ENCODE data around the gene WHRN.

Gene WHRN

GRCh38 chr9:114394523-114395333 lies 110.5 kb downstream of the WHRN start:
- no peak for DNase-seq

DNA sequence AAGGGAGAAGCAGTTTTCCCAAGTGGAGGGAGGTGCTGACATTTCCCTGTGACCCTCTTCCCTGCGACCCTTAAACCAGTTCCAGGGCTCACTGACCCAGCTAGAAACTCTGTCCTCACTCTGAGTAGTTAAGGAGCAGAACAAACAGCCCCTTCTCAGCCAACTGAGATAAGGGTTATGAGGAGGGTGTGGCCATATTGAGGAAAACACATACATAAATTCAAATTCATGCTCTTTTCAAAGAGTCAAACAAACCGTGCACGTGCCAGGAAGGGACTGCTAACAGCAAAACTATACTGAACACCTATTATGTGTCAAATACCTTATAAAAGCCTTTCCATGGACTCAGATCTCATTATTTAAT lies 112.5 kb downstream of the WHRN start:
- DNase-seq: no peak

DNA sequence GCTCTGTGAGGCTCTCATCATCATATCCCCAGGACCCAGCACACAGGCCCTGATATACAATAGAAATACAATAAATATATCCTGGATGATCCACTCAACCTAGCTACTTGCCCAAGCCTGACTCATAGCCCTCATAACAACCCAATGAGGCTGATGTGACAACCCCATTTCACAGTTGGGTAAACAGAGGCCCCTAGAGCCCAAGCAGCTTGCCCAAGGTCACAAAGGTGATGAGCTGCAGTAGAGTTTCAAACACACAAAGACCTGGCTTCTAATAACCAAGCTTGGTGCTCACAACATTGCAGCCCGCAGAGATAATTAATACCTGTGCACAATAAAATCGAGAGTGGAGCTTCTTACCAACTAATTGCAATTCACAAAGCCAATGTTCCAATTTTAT lies 114.3 kb downstream of the WHRN start:
- no peak for DNase-seq

- no peak for DNase-seq
These were observed 115.5 kb downstream of the WHRN start for GRCh38 chr9:114389612-114390368.

DNA sequence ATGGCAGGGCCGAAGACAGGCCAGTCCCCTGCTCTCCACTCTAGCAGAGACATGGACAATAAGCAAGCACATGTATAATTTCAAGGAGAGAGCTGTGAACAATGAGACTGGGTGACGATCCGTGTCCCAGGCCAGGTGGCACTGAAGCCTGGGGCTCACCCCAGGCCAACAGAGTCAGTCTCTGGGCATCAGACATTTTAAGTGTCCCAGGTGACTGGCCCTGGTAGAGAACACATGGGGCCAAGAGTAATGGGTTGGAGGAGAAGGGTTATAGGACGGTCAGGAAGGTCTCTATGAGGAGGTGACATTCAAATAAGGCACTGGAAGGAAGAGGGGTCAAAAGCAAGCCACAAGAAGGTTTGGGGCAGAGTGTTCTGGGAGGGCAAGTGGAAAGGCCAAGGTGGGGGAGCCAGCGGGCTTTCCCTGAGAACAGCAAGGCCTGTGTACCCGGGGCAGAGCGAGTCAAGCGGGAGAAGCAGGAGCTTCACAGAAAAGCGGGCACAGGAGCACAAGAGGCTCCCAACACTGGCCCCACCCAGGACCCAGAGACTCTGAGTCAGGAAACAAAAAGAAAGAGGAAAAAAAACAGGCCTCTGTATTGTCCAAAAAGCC lies 116.4 kb downstream of the WHRN start:
- DNase-seq: no peak

- no peak for DNase-seq
These were observed 117.0 kb downstream of the WHRN start for GRCh38 chr9:114388357-114388682.

GRCh38 chr9:114387680-114388356 lies 117.5 kb downstream of the WHRN start, which contains the start of gene AKNA:
Gene AKNA (minus strand): TSS chr9:114387982. CDS start chr9:114381333, 6,649 bp downstream.
- DNase-seq: peak; percentile 57

DNA sequence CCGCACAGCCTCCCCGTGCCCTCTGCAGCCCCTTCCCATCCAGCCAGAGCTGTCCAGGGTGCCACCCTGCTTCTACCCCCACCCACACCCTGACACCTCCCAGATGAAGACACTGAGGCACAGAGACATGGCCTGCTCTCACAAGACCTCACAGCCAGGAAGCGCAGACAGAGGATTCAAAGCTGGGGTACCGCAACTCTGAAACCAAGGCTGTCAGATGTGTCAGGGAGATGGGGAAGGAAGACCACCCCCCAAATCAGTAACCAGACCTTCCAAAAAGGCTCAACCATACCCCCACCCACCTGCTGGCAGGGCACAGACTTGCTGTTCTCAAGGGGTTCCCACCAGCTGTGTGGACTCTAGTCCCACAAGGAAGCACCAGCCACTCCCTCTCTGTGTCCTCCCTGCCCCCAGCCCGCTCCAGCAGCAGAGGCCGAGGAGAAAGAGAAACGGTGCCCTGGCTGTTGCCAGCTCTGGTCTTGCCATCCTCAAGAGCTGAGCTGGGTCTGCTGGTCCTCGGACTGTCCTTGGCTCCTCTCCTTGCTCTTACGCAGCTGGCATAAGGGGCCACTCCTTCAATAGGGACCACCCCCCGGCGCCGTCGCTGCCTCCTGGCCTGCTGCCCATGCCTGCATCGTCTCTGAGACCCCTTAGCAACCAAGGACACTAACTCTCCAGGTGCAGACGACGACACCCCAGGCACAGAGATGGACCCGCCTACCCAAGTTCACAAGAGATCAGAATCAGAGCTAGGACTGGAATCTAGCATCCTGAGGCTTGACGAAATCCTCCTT lies 118.2 kb downstream of the WHRN start:
- DNase-seq: no peak

DNA sequence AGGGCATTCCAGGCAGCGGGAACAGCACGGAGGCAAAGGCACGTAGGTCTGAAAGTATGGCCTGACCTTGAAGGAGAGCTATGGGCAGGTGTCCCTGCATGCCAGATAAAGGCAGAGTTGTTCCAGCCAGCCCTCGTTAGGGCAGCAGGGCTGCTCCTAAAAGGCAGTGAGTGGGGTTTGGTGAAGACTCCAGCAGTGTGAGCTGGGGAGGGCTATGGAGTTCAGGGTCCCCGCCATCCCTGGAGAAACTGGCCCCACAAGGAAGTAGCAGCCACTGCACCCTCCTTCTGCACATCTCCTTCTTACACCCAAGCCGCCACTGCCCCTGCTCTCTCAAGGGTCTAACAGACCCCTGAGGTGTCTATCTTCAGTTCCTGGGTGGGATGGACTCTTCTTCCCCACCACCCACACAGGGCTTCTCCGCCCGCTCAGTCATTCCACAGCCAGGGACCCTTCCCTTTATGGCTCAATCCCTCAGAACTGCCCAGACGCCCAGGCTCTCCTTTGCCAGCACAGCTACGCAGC lies 118.8 kb downstream of the WHRN start:
- DNase-seq: no peak

- peak; percentile 90 for DNase-seq
These were observed 119.7 kb downstream of the WHRN start for GRCh38 chr9:114385397-114386181.

DNA sequence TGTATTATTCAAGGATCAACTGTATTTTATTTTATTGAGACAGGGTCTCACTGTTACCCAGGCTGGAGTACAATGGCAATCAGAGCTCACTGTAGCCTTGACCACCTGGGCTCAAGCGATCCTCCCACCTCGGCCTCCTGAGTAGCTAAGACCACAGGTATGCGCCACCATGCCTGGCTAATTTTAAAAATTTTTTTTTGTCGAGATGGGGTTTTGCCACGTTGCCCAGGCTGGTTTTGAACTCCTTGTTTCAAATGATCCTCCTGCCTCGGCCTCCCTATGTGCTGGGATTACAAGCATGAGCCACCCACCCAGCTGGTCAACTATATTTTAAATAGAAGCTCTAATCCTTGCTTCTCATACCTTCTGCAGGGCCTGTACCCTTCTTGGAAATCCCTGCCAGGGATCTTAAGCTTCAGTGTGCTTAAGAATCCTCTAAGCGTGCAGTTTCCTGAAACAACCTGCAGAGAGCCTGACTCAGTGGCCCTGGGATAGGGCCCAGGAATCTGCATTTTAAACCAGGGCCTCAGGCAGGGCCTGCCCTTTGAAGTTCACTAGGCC lies 120.4 kb downstream of the WHRN start:
- no peak for DNase-seq

GRCh38 chr9:114384341-114384740 lies 120.9 kb downstream of the WHRN start:
- DNase-seq: no peak

- DNase-seq: no peak
These were observed 121.6 kb downstream of the WHRN start for GRCh38 chr9:114383521-114384231.

DNA sequence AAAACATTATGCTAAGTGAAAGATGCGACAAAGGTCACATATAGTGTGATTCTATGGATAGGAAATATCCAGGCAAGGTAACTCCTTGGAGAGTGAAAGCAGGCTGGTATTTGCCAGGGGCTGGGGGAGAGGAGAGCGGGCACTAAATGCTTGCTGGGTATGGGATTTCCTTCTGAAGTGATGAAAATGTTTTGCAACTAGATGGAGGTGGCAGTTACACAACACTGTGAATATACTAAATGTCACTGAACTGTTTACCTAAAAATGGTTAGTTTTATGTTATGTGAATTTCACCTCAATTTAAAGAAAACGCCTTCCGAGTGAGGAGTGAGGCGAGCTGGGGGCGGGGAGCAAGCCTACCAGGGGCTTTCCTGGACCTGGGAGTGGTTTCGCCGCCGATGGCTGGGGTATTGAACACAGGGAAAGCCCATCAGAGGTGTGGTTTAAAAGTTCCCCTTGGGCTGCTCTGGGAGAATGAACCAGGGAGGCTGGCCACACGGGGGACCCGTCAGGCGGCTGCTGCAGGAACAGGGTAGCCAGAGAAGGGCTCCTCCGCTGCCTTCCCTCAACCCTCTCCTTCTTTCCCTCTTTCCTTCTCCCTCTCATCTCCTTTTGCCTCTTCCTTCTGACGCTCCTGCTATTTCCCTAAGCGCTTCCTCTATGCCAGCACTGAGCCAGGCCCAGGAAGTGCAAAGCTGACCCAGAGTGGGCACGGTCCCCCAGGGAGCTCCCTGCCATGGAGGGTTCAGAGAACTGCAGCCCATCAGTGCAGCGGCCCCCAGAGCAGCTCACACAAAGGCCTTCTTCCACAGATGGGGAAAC lies 122.4 kb downstream of the WHRN start:
- no peak for DNase-seq

DNA sequence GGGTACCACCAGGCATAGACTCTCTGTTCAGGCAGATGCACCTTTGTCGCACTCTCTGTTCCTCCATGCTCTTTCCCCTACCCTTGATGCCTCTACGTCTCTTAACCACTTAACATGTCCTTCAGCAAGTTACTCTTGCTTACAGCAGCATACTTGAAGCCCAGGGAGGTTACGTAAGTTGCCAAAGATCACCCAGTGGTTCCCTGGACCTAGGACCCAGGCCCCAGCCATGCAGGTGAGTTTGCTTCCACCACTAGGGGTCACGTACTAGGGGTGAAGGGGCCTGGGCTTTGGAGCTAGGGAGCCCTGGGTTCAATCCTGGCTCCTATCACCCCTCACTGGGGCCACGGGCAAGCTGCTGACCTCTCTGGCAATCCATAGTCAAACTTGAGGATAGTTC lies 126.4 kb downstream of the WHRN start:
- no peak for DNase-seq

- no peak for DNase-seq
These were observed 127.3 kb downstream of the WHRN start for GRCh38 chr9:114378016-114378415.

GRCh38 chr9:114376586-114377445 lies 128.5 kb downstream of the WHRN start:
- DNase-seq: no peak

GRCh38 chr9:114375386-114376175 lies 129.7 kb downstream of the WHRN start:
- no peak for DNase-seq

All from amniotic stem cell (primary cell).